Neural cell (in vitro differentiated cells): Measurements from ENCODE around the gene LFNG. TPM values are rescaled to one million over a fixed set of nuclear protein-coding genes. Genes with fewer than 3 reads are reported as not detected.

Experiments used
- H2AFZ ChIP-seq: fragments of 200-600, 300-800 bp; sonication (generic), shearing (Covaris generic); 2 replicates; pipeline ENCODE4 v1.6.0; 2014; ENCODE audit warnings: low read depth, mild to moderate bottlenecking, antibody characterized with exemption, low read length, moderate library complexity
- H3F3A ChIP-seq: fragments of 200-600 bp; shearing (Covaris generic); 2 replicates; pipeline ENCODE4 v1.6.1; 2016; ENCODE audit warnings: mild to moderate bottlenecking, moderate library complexity, mixed read lengths, antibody characterized with exemption, low read length; ENCODE audit not compliant: insufficient read depth, poor library complexity, severe bottlenecking
- H3K27ac ChIP-seq: fragments of 200-600, 300-800 bp; sonication (generic), shearing (Covaris generic); 2 replicates; pipeline ENCODE4 v1.5.1; 2014; ENCODE audit warnings: mild to moderate bottlenecking, low read length, moderate library complexity
- H3K27me3 ChIP-seq: fragments of 300-800, 200-600 bp; sonication (generic), shearing (Covaris generic); 2 replicates; pipeline ENCODE4 v1.6.0; 2014; ENCODE audit warnings: mild to moderate bottlenecking, low read depth, low read length, moderate library complexity; ENCODE audit not compliant: insufficient read depth
- H3K36me3 ChIP-seq: fragments of 300-800, 200-600 bp; sonication (generic), shearing (Covaris generic); 2 replicates; pipeline ENCODE4 v1.5.1; 2014; ENCODE audit warnings: mild to moderate bottlenecking, antibody characterized with exemption, low read length, moderate library complexity; ENCODE audit not compliant: insufficient read depth
- H3K4me2 ChIP-seq: fragments of 300-800, 200-600 bp; sonication (generic), shearing (Covaris generic); 2 replicates; pipeline ENCODE4 v1.6.0; 2014; ENCODE audit warnings: mild to moderate bottlenecking, low read length
- H3K4me3 ChIP-seq: fragments of 300-800, 200-600 bp; sonication (generic), shearing (Covaris generic); 2 replicates; pipeline ENCODE4 v1.5.1; 2014; ENCODE audit warnings: mild to moderate bottlenecking, low read length, moderate library complexity
- H3K79me2 ChIP-seq: fragments of 200-600 bp; shearing (Covaris generic); replicated peaks from 2 replicates; pipeline ENCODE4 v1.6.0; 2014; ENCODE audit warnings: mild to moderate bottlenecking, low read length, moderate library complexity; ENCODE audit not compliant: insufficient read depth
- H3K9ac ChIP-seq: fragments of 300-800, 200-600 bp; sonication (generic), shearing (Covaris generic); 2 replicates; pipeline ENCODE4 v1.6.1; 2016; ENCODE audit warnings: mild to moderate bottlenecking, low read length, mixed read lengths
- H3K9me2 ChIP-seq: fragments of 200-600 bp; shearing (Covaris generic); 2 replicates; pipeline ENCODE4 v1.6.1; 2016; ENCODE audit warnings: mild to moderate bottlenecking, low read length, mixed read lengths; ENCODE audit not compliant: insufficient read depth
- H3K9me3 ChIP-seq: fragments of 200-600, 300-800 bp; sonication (generic), shearing (Covaris generic); 2 replicates; pipeline ENCODE4 v1.6.1; 2016; ENCODE audit warnings: mild to moderate bottlenecking, mixed run types, low read length, moderate library complexity, mixed read lengths
- H4K20me1 ChIP-seq: fragments of 200-600 bp; shearing (Covaris generic); 2 replicates; pipeline ENCODE4 v1.6.1; 2016; ENCODE audit warnings: mild to moderate bottlenecking, mixed run types; ENCODE audit not compliant: insufficient read depth
- CTCF ChIP-seq: fragments of 450-650 bp; IDR thresholded peaks from 2 replicates; pipeline ENCODE4 v1.5.1; 2014; ENCODE audit warnings: antibody characterized with exemption, mild to moderate bottlenecking, moderate library complexity; ENCODE audit not compliant: poor library complexity, severe bottlenecking
- EP300 ChIP-seq: fragments of 450-650 bp; conservative IDR thresholded peaks from 2 replicates; pipeline ENCODE4 v1.6.1; 2014; ENCODE audit warnings: antibody characterized with exemption, mild to moderate bottlenecking, moderate library complexity; ENCODE audit not compliant: poor library complexity, severe bottlenecking
- EZH2 ChIP-seq: fragments of 200-600, 300-800 bp; shearing (Covaris generic), sonication (generic); IDR thresholded peaks from 2 replicates; pipeline ENCODE4 v1.6.1; 2014; ENCODE audit warnings: antibody characterized with exemption, low read length, borderline replicate concordance, mild to moderate bottlenecking; ENCODE audit not compliant: insufficient read depth, poor library complexity, severe bottlenecking
- MXI1 ChIP-seq: fragments of 450-650 bp; conservative IDR thresholded peaks from 2 replicates; pipeline ENCODE4 v1.6.1; 2014; ENCODE audit warnings: antibody characterized with exemption, mild to moderate bottlenecking; ENCODE audit not compliant: poor library complexity, severe bottlenecking
- POLR2AphosphoS5 ChIP-seq: IDR thresholded peaks from 2 replicates; pipeline ENCODE4 v1.6.1; 2012
- RAD21 ChIP-seq: fragments of 450-650 bp; conservative IDR thresholded peaks from 2 replicates; pipeline ENCODE4 v1.6.1; 2014; ENCODE audit warnings: antibody characterized with exemption, mild to moderate bottlenecking, moderate library complexity
- REST ChIP-seq: IDR thresholded peaks from 2 replicates; pipeline ENCODE4 v1.6.1; 2012; ENCODE audit warnings: borderline replicate concordance
- SMC3 ChIP-seq: fragments of 450-650 bp; conservative IDR thresholded peaks from 2 replicates; pipeline ENCODE4 v1.6.1; 2014; ENCODE audit warnings: antibody characterized with exemption, mild to moderate bottlenecking, moderate library complexity; ENCODE audit not compliant: poor library complexity
- TAF1 ChIP-seq: IDR thresholded peaks from 2 replicates; pipeline ENCODE4 v1.6.1; 2012; ENCODE audit warnings: low read depth
- polyA plus RNA-seq: library from polyadenylated mRNA; depleted of rRNA; stranded (reverse); fragments of >200 nt; gene quantifications from 2 replicates; pipeline ENCODE4 v1.2.3, GENCODE V29; 2014

The LFNG gene
- polyA plus RNA-seq, 1 donor from 2014 or later, result 0.30 TPM

GRCh38 chr7:2540641-2541051 is 21.1 kb downstream of the LFNG start:
- H3K79me2 ChIP-seq, result no peaks in the 10 kb centered on the region
- H3K27me3 ChIP-seq, result no peaks in the 10 kb centered on the region
- no peaks in the 10 kb centered on the region for H3F3A ChIP-seq
- no peak for TF ChIP-seq CTCF
- no peak for TF ChIP-seq MXI1
- no peak for TF ChIP-seq RAD21
- TF ChIP-seq REST, result no peak
- no peak for TF ChIP-seq POLR2AphosphoS5
- TF ChIP-seq SMC3, result no peak
- TF ChIP-seq EZH2, result no peak
- TF ChIP-seq TAF1, result no peak
- TF ChIP-seq EP300, result no peak
- H3K9ac ChIP-seq, result no peak overlapping the region
- H3K36me3 ChIP-seq, result no peaks in the 10 kb centered on the region
- H4K20me1 ChIP-seq, result no peaks in the 10 kb centered on the region
- H3K4me2 ChIP-seq, result no peak overlapping the region
- H3K4me3 ChIP-seq, result no peak overlapping the region
- H3K27ac ChIP-seq, result no peak overlapping the region
- no peaks in the 10 kb centered on the region for H3K9me3 ChIP-seq
- H2AFZ ChIP-seq, result no peak overlapping the region
- H3K9me2 ChIP-seq, result no peaks in the 10 kb centered on the region

- H3K27me3 ChIP-seq, result no peaks in the 10 kb centered on the region
- H3K36me3 ChIP-seq, result no peaks in the 10 kb centered on the region
- no peaks in the 10 kb centered on the region for H3K79me2 ChIP-seq
- TF ChIP-seq TAF1, result no peak
- no peak for TF ChIP-seq SMC3
- no peak for TF ChIP-seq MXI1
- no peak for TF ChIP-seq POLR2AphosphoS5
- no peak for TF ChIP-seq REST
- no peak for TF ChIP-seq EZH2
- TF ChIP-seq RAD21, result no peak
- no peak for TF ChIP-seq EP300
- no peak for TF ChIP-seq CTCF
- no peak overlapping the region for H3K9ac ChIP-seq
- H3K27ac ChIP-seq, result no peak overlapping the region
- H4K20me1 ChIP-seq, result no peaks in the 10 kb centered on the region
- H3K4me3 ChIP-seq, result no peak overlapping the region
- H3F3A ChIP-seq, result no peaks in the 10 kb centered on the region
- no peaks in the 10 kb centered on the region for H3K9me2 ChIP-seq
- no peaks in the 10 kb centered on the region for H3K9me3 ChIP-seq
- H3K4me2 ChIP-seq, result no peak overlapping the region
- no peak overlapping the region for H2AFZ ChIP-seq
These were observed 21.9 kb downstream of the LFNG start for GRCh38 chr7:2541291-2542010.
